Panc1 (cell line): ENCODE data around the gene GNA12. TPM values are rescaled to one million over a fixed set of nuclear protein-coding genes. Genes with fewer than 3 reads are reported as not detected.
A peak's percentile ranks its signal among the peaks of the same experiment; 100 is the strongest.

ENCODE experiments used
- ATAC-seq: fragments of 200-7000 bp; cut with Tn5 transposase; 2 replicates; pipeline ENCODE4 v1.9.1; 2020; ENCODE audit warnings: mild to moderate bottlenecking, moderate library complexity
- BruUV-seq: library from RNA; stranded (reverse); fragments of 400-500 nt; replicated peaks from 2 replicates; lab custom pipeline; 2021; lab: Mats Ljungman, UMichigan
- CTCF ChIA-PET: fragments of 300-600 bp; sonication (Branson Sonifier 250); formaldehyde crosslinking; loops from one replicate; lab custom pipeline; 2022; ENCODE audit warnings: antibody characterized with exemption; lab: Charles Lee
- POLR2A ChIA-PET: fragments of 300-600 bp; sonication (Branson Sonifier 250); formaldehyde crosslinking; loops from one replicate; lab custom pipeline; 2022; ENCODE audit warnings: antibody characterized with exemption; lab: Charles Lee
- DNase-seq: peaks from one replicate; pipeline ENCODE4 v3.0.0-alpha.2; 2010; ENCODE audit warnings: low read depth, low spot score
- H3K27ac ChIP-seq: 2 replicates; pipeline ENCODE4 v1.5.1; 2011; ENCODE audit warnings: mild to moderate bottlenecking, low read length, inconsistent platforms
- H3K27me3 ChIP-seq: fragments of 200-500 bp; sonication (Bioruptor generic); 2 replicates; pipeline ENCODE4 v1.6.0; 2014; ENCODE audit warnings: low read length, inconsistent platforms; ENCODE audit not compliant: control insufficient read depth, insufficient read depth
- H3K36me3 ChIP-seq: fragments of 200-500 bp; sonication (Bioruptor generic); 2 replicates; pipeline ENCODE4 v1.5.1; 2014; ENCODE audit warnings: inconsistent platforms, mild to moderate bottlenecking, low read length, moderate library complexity; ENCODE audit not compliant: control insufficient read depth, insufficient read depth
- H3K4me1 ChIP-seq: 2 replicates; pipeline ENCODE4 v1.5.1; 2011; ENCODE audit warnings: inconsistent platforms, mild to moderate bottlenecking, low read length, moderate library complexity; ENCODE audit not compliant: control insufficient read depth, insufficient read depth
- H3K4me3 ChIP-seq, 2 experiments: 2 replicates each; pipeline ENCODE4 v1.5.1; 2011 to 2012; ENCODE audit warnings: low read depth in 2 of 2, low read length in 2 of 2, mild to moderate bottlenecking in 2 of 2, inconsistent platforms in 1 of 2, moderate library complexity in 1 of 2
- H3K9me3 ChIP-seq: fragments of 200-500 bp; sonication (Bioruptor generic); 2 replicates; pipeline ENCODE4 v1.5.1; 2014; ENCODE audit warnings: low read depth, mild to moderate bottlenecking, inconsistent platforms, low read length, moderate library complexity; ENCODE audit not compliant: control insufficient read depth, insufficient read depth
- CTCF ChIP-seq: fragments of 450-650 bp; IDR thresholded peaks from 2 replicates; pipeline ENCODE4 v1.5.1; 2017; ENCODE audit warnings: mild to moderate bottlenecking
- POLR2AphosphoS5 ChIP-seq: IDR thresholded peaks from 2 replicates; pipeline ENCODE4 v1.6.1; 2012; ENCODE audit warnings: mild to moderate bottlenecking, low read depth, low read length, moderate library complexity
- REST ChIP-seq, 2 experiments: IDR thresholded peaks; 2 replicates each; pipeline ENCODE4 v1.6.1; 2011 to 2012; ENCODE audit warnings: low read depth in 2 of 2, control low read depth in 1 of 2, low read length in 1 of 2, mild to moderate bottlenecking in 1 of 2, moderate library complexity in 1 of 2; ENCODE audit not compliant: insufficient read depth in 1 of 2
- SIN3A ChIP-seq: IDR thresholded peaks from 2 replicates; pipeline ENCODE4 v1.6.1; 2012; ENCODE audit warnings: low read depth, mild to moderate bottlenecking, low read length, moderate library complexity, borderline replicate concordance; ENCODE audit not compliant: insufficient read depth
- TCF7L2 ChIP-seq: IDR thresholded peaks from 2 replicates; pipeline ENCODE4 v1.6.1; 2011; ENCODE audit warnings: mild to moderate bottlenecking, low read depth, low read length, inconsistent platforms
- in situ Hi-C: cut with HindIII; loops from 2 replicates; pipeline ENCODE4 v1.10.0; 2016; ENCODE audit warnings: low sequenced_read_pairs, low pct_unique_long_range_greater_than_20kb
- intact Hi-C: fragments of 100-400 bp; cut with micrococcal nuclease; formaldehyde crosslinking; loops from one replicate; pipeline ENCODE4 v1.10.0; 2022; ENCODE audit not compliant: unreplicated experiment
- total RNA-seq: library from RNA; stranded (reverse); gene quantifications from one replicate; pipeline ENCODE4 v1.2.1, GENCODE V29; 2021; ENCODE audit not compliant: unreplicated experiment

Gene GNA12
- total RNA-seq, 1 experiment from 2014 or later = 139 TPM

DNA sequence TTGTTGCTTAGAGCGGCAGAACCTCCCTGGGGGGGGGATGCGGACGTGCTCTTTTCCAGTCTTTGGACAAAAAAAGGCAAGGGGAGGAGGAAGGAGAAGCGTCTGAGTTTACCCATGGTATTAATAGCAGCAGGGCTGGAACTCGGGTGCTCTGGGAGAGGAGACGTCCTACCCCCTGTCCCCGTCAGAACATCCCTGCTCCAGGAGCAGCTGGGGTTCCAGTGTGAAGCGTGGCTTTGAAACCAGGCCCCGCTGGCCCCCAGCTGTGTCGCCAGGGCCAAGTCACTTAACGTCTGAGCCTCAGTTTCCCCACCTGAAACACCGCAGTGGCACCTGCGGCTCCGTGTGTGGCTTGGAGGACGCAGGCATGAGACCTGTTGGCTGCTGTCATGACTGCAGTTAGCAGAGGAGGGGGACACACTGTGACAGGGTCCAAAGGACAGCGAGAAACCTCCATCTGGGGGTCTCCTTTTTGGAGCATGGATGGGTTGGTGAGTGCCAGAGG is 154.7 kb downstream of the GNA12 start:
- intact Hi-C loops (loop anchor here (10.0 kb wide), 1 partner anchor 235 kb away; no protein-coding TSS in a partner anchor), in situ Hi-C loops (no loop called here)
- peaks cover 3% of the 10 kb centered on the region; the same call in 1 of the 2 replicates for H3K4me1 ChIP-seq
- peaks cover 3% of the 10 kb centered on the region; the same call in 1 of the 2 replicates for H3K27me3 ChIP-seq
- no peak overlapping the region for H3K27ac ChIP-seq
- ChIA-PET POLR2A (no interaction called here), CTCF (no interaction called here)
- ATAC-seq (no peak), DNase-seq (no peak)
- no TSS peak for BruUV-seq
- TF ChIP-seq CTCF (no peak), SIN3A (no peak)
- H3K4me3 ChIP-seq = no peak overlapping the region
- H3K36me3 ChIP-seq = no peaks in the 10 kb centered on the region
- no peaks in the 10 kb centered on the region for H3K9me3 ChIP-seq

DNA sequence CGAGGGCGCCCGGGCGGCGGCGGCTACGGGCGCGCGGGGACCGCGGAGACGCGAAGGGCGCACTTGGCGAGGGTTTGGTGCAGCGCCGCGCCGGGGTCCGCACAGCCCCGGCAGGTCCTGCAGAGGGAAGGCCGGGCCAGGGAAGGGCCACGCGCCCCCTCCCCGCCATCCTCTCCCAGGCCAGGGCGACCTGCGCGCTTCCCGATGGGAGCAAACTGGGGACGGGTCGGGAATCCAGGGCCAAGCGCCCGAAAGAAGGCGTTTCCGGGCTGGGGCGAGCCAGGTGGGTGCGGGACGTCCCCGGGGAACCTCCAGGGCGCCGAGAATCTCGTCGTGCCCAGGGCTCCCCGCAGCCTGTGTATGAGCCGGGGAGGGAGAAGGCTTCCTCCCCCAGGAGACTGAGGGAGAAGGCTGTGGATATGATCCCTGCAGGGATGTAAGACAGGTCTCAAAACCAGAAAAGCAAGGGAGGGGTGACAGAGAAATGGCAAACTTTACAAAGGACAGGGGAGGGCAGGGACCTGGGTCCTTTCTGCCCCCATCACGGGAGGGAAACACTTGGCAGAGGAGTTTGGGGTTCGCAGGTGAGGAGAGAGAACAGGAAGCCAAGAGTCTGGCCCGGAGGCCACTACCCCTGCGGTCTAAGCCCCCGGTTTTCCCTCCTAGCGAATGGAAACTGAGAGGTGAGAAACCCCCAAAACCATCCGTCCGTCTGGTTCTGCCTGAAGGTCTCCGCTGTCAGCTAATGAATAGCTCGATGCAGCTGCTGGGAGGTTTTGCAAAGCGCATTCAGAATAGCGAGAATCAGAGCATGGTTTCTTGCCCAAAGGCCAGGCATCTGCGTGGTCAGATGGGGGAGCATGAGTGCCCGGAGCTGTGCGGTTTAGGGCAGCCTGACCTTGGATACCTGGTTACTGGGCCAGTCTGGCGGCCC is 155.4 kb downstream of the GNA12 start:
- no peaks in the 10 kb centered on the region for H3K36me3 ChIP-seq
- in situ Hi-C loops (no loop called here), intact Hi-C loops (loop anchor here (10.0 kb wide), 1 partner anchor 234 kb away; no protein-coding TSS in a partner anchor)
- peaks cover 3% of the 10 kb centered on the region; the same call in 1 of the 2 replicates for H3K4me1 ChIP-seq
- no TSS peak for BruUV-seq
- ATAC-seq = peak; percentile 25; the same call in 1 of the 2 replicates
- POLR2A ChIA-PET = no interaction called here
- peaks cover 3% of the 10 kb centered on the region; the same call in 1 of the 2 replicates for H3K27me3 ChIP-seq
- no peak overlapping the region for H3K27ac ChIP-seq
- no peak for DNase-seq
- no peaks in the 10 kb centered on the region for H3K9me3 ChIP-seq
- TF ChIP-seq POLR2AphosphoS5 (no peak), SIN3A (no peak), TCF7L2 (no peak), CTCF (no peak), REST (IDR thresholded peaks at IDR 0.05; ENCODE audit: insufficient read depth in 1 of 2, low read depth in 2 of 2, low read length in 1 of 2) (no peak)
- CTCF ChIA-PET = no interaction called here
- H3K4me3 ChIP-seq = peak overlapping the region; percentile 17 to 31
